ENCODE data around the gene MACROD1.

GRCh38 chr11:64192434-64192833 lies 26.5 kb upstream of the MACROD1 start:
- TF ChIP-seq EP300 (IDR thresholded peaks at IDR 0.05) (no peak), CTCF (IDR thresholded peaks at IDR 0.05) (no peak), POLR2A (IDR thresholded peaks at IDR 0.05) (no peak)
